ENCODE measurements around the gene RBCK1.

Gene RBCK1

DNA sequence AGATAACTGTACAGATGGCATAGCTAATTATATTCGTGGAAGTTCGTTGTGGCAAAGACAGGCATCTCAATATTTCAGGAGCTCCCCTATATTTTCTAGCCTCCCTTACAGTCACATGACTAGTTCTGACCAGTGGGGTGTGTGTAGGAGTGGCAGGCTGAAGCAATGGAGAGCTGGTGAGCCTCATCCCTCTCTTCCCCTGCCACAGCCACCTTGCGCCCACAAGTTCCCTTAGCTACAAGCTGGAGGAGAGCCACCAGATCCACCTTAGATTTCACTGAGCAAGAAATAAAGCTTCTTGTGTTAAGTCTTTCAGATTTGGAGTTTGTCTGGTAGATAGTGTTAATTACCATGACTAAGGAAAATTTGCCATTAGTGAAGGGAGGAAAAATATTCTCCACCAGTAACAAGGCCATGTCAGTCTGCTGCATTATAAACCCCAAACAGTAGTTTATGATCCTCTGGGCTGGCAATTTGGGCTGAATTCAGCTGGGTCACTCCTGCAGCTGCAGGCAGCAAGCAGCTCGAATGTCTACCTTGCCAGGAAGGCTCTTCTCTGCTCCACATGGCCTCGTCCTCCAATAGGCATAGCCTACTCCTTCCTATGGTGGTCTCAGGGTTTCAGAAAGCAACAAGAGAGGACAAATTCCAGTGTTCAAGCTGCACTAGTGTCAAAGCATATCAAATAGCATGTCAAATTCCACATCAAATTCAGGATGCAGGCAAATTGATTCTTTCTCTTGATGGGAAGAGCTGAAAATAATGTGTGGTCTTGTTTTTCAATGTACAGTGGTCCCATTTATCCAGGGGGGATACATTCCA, 7.4 kb upstream of the RBCK1 start:
- DNase-seq, result peak; percentile 15

DNA sequence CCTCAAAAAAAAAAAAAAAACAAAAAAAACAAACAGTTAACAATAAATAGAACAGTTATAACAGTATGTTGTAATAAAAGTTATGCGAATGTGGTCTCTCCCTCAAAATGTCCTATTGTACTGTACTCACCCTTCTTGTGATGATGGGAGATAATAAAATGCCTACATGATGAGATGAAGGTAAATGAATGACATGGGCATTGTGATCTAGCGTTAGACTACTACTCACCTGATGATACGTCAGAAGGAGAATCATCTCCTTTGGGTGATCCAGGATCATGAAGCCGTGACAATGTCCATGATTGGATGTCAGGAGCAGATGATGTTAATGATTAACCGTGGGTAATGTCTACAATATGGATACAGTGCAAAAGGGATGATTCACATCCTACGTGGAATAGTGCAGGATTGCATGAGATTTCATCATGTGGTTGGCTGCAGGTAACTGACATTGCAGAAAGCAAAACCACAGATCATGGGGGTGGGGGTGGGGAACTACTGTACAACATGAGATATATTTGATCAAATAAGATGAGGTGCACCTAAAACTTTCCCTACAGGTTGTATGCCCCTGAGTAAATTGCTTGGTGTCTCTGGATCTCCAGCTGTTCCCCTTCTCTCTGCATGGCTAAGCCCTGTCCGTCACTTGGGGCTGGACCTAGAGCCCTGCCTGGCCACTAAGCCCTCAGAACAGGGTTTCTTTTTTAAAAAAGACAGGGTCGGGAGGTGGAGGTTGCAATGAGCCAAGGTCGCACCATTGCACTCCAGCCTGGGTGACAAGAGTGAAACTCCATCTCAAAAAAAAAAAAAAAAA, 6.2 kb upstream of the RBCK1 start:
- no peak for DNase-seq

DNA sequence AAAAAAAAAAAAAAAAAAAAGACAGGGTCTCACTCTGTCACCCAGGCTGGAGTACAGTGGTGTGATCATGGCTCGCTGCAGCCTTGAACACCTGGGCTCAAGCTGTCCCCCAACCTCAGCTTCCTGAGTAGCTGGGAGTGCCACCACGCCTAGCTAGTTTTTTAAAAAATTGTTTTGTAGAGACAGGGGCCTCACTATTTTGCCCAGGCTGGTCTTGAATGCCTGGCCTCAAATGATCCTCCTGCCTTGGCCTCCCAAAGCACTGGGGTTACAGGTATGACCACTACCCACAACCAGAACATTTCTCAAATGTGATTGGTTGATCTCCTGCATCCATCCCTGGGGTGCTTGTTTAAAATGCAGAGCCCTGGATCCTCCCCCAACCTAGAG, 5.6 kb upstream of the RBCK1 start:
- no peak for DNase-seq

DNA sequence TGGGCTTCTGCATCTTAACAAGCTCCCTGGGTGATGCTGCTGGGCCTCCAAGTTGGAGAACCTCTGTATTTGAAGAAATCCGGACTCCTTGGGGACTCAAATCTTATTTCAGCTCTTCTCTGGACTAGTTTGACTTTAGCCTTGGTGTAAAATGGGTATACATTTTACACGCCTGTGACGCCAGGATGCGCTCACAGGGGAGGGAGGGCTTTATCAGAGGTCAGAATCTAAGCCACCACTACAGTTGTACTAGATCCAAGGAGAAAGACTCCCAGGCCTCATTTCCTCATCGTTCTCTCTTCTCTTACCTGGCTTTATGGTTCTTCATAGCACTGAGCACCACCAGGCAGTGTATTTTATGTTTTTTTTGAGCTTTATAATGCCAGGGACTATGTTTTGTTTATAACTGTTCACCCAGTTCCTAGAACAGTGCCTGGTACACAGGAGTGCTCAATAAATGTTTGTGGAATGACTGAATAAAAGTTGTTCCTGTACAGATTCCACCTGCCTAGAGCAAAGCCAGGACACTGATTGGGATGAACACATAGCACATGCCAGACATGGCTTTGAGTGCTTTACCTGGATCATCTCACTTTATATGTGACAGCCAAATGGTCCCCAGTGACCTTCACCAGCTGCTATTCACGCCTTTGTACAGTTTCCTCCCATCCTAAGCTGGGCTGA, 5.1 kb upstream of the RBCK1 start:
- DNase-seq, result no peak

DNA sequence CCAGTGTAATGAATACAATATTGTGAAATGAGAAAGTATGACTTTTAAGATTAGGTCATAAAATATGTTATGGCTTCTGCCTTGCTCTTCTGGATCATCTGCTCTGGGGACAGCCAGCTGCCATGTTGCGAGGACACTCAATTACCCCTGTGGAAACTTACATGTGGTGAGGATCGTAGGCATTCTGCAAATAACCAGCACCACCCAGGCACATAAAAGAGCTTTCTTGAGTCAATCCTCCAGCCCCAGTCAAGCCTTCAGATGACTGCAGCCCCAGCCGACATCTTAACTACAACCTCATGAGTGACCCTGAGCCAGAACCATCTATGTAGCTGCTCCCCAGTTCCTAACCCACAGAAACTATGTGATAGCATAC, 4.5 kb upstream of the RBCK1 start:
- DNase-seq, result no peak

DNA sequence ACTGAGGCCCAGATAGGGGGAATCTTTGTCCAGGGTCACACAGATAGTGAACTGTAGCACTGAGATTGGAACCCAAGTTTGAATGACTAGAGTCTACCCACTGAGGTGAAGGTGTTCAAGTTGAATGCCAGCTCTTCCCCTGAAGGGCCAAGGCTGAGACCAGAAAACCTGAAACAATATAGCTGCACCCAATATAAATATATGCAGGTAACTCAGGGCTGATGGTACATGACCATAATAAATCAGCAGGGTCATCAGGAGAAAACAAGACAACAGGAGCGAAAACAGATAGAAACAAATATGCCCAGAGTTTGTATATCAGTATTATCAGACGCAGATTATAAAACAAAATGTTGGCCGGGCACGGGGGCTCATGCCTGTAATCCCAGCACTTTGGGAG, 4.0 kb upstream of the RBCK1 start:
- DNase-seq, result no peak

DNA sequence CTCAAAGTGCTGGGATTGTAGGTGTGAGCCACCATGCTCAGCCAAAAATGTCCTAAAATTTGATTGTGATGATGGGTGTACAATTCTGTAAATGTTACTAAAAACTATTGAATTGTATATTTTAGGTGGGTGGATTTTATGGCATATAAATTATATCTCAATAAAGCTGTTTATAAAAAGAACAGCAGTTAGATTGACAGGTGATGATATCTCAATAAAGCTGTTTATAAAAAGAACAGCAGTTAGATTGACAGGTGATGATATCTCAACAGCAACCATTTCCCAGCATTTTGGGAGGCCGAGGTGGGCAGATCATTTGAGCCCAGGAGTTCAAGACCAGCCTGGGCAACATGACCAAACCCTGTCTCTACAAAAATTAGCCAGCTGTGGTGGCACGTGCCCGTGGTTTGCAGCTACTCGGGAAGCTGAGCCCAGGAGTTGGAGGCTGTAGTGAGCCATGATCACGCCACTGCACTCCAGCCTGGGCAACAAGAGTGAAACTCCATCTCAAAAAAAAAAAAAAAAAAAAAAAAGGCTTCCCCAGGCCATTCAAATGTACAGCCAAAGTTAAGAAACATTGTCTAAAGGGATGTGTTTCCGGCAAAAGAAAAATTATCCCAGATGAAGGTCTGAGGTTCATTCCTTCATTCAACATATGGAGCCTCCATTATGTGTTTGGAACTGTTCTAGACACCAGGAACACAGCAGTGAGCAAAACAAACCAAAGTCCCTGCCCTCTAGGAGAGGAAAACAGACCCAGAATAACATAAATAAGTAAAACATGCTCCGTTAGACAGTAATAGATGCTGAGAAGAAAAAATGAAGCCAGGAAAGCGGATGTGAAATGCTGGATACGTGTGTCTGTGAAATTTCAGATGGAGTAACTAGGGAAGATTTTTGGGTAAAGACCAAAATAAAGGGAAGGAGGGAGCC, 1.6 kb upstream of the RBCK1 start:
- DNase-seq, result no peak

DNA sequence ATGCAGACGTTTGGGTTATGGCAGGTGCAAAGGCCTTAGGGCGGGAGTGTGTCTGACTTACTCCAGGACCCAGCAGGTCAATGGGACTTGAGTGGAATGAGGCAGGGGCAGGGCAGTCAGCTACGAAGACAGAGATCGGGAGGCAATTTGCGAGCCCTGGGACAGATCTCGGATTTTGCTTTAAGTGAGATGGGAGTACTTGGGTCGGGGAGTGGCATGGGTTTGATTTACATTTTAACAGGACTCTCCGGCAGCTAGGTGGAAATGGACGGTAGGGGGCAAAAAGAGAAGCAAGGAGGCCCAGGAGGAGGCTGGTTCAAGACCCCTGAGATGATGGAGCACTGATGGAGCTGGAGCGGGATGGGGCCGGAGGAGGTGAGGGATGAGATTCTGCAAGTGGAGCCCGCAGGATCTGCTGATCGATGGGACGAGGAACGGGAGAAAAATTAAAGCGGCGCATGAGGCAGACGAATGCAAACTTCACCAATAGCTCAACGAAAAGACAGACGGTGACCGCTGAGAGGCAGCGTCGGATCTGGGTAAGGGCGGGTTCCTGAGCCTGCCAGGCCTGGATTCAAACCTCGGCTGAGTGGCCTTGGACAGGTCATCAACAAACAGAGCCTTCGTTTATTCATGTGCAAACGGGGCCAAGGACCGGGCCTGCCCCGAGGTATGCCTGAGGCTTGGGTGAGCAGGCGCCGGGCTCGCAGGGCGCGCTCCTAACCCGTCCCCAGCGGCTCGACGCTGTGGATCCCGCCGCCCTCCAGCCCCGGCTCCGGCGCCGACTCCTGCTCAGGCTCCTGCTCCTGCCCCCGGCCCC, 756 bp upstream of the RBCK1 start:
- DNase-seq, result peak; percentile 58

DNA sequence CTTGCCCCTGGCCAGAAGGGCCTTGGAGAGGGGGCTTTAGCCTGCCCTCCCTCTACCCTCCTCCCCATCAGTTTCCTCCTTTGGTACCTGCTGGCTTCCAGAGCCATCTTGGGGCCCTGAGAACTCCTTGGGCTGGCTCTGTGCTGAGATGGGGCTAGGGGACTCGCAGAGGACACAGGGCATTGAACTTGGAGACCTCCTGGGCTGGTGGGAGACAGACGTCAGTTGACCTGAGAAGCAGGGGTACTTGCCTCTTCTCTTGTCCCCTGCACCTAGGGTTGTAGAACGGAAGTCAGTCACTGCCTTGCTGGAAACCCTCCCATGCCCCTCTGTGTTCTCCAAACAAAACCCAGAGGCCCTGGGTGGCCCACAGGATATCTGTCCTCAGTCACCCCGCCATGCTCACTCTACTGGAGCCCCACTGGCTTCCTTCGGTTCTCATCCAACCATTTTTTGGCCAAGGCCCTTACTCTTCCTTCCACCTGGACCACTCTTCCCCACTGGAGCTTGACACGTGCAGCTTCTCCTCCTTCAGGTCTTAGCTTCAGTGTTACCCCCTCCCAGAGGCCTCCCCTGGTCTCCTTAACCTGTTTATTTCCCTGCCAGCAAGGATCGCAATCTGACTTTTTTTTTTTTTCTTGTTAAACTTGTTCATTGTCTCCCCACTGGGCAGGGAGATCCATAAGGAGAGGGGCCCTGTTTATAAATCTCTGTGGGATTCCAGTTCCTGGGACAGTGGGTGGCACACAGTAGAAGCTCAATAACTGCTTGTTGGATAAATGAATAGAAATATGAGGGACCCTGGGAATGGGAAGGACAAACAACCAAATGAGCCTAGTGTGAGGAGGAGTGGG, 971 bp downstream of the RBCK1 start:
- DNase-seq, result no peak

DNA sequence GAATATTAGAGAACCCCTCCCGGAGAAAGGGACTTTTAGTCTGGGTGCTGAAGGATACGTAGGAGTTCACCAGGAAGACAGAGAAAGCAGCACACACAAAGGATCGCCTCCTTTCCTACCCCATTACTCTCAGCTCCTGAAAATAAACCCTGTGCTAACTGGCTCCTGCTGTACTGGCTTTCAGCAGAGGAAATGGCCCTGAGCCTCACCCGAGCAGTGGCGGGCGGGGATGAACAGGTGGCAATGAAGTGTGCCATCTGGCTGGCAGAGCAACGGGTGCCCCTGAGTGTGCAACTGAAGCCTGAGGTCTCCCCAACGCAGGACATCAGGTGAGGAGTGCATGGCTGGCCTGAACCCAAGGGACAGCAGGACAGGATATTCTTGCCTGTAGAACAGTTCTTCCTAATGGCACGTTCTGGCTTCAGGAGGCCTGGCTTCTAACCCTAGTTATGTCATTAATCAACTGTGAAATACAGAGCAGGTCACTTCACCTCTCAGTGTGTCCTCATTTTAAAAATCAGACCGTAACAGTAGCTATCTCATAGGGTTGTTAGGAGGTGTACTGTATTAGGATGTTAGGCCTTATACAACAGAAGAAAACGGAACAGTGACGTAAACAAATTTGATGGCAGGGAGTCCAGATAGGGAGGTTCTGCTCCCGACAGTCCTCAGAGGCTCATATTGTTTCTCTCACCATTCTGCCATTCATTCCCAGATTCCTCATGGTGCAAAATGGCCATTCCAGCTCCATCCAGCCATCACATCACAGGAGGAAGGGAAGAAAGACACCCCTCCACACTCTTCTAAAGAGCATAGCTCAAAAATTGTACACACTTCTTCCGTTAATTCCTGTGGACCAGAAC, 1.8 kb downstream of the RBCK1 start:
- no peak for DNase-seq

DNA sequence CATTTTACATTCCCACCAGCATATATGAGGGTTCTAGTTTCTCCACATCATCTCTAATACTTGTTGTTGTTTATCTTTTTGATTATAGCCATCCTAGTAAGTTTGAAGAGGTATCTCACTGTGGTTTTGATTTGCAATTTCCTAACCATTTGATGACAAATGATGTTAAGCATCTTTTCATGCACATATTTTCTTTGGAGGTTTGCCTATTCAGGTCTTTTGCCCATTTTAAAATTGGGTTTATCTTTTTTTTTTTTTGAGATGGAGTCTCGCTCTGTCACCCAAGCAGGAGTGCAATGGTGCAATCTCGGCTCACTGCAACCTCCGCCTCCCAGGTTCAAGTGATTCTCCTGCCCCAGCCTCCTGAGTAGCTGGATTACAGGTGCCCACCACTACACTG, 4.0 kb downstream of the RBCK1 start:
- no peak for DNase-seq

DNA sequence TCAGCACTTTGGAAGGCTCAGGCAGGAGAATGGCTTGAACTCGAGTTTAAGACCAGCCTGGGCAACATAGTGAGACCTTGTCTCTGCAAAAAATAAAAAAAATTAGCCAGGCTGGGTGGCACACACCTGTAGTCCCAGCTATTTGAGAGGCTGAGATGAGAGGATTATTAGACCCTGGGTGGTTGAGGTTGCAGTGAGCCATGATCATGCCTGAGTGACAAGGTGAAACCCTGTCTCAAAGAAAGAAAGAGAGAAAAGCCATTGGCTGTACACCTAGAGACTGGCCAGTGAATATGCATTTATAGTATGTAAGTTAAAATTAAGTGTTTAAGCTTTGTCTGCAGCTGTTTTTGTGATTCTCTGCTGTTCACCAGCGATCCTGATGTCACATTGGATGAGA, 6.1 kb downstream of the RBCK1 start:
- DNase-seq, result no peak

DNA sequence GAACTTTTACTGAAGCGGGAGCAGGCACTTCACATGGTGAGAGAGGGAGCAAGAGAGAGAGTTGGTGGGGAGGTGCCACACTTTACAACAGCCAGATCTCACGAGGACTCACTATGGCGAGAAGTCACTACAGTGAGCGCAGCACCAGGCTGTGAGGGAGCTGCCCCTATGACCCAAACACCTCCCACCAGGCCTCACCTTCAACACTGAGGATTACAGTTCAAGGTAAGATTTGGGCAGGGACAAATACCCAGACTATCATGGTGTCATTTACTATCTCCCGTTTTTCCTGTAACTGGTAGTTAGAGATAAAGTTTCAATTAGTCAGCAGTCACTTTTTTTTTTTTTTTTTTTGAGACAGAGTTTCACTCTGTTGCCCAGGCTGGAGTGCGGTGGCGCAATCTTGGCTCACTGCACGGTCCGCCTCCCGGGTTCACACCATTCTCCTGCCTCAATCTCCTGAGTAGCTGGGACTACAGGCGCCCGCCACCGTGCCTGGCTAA, 7.8 kb downstream of the RBCK1 start:
- no peak for DNase-seq

DNA sequence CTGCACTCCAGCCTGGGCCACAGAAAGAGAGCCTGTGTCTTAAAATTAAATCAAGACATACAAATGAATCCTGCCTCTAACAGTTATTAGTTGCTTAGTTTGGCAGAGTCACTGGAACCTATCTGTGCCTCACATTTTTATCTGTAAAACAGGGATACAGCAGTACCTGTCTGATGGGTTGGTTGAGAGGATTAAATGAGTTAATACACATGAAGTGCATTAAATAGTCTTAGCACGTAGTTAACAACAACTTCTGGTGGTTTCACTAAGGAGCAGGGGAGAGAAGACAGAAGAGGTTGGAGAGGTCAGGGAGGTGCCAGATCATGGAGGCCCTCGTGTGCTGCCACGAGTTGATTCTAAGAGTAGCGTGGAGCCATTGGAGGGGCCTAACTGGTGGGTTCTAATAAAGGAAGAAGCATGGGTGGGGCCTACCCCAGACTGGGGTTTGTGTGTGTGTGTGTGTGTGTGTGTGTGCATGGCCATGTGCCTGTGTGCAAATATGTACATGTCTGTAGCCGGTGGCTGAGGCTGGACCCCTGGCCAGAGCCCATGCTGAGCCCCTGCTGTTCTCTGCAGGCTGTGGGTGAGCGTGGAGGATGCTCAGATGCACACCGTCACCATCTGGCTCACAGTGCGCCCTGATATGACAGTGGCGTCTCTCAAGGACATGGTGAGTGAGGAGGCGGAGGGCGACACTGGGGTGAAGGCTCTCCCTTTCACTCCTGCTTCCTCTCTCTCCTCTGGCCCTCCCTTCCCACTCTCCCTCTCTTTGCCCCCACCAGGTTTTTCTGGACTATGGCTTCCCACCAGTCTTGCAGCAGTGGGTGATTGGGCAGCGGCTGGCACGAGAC, 9.1 kb downstream of the RBCK1 start:
- DNase-seq, result no peak

DNA sequence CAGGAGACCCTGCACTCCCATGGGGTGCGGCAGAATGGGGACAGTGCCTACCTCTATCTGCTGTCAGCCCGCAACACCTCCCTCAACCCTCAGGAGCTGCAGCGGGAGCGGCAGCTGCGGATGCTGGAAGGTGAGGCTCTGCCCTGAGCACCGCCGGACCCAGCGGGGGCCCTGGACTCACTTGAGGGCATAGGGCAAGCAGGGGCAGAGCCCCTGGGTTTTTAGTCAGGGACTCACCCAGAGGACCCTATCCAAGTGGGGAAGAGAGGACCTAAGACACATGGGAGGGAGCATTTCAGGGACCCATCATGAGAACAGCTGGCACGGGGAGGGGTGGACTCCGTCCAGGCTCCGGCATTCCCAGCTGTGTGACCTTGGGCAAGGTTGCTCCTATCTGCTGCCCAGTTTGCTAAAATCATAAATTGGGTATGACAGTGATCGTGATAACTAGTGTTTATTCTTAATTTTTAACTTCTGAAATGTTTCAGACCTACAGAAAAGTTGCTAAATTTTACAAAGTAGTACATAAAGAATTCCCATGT, 9.8 kb downstream of the RBCK1 start:
- no peak for DNase-seq

DNA sequence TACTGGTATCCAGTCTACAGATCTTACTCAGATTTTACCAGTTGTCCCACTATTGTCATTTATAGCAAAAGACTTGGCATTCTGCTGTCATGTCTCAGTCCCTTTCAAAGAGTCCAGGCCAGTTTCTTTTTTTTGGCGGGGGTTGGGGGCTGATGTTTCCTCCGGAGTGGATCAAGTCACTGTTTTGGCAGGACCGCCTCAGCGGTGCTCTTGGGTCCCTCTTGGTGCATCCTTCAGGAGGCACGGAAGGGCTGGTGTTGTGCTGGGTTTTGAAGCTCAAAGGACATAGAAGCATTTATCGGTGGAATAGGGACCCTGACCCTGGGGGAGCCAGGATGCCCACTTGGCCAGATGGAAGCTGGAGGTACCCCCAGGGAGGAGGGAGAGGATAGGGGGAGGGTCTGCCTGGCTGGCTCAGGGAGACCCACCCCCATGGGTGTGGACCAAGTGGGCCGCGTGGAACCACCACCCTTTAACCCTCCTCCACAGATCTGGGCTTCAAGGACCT, 10.8 kb downstream of the RBCK1 start:
- DNase-seq, result no peak

DNA sequence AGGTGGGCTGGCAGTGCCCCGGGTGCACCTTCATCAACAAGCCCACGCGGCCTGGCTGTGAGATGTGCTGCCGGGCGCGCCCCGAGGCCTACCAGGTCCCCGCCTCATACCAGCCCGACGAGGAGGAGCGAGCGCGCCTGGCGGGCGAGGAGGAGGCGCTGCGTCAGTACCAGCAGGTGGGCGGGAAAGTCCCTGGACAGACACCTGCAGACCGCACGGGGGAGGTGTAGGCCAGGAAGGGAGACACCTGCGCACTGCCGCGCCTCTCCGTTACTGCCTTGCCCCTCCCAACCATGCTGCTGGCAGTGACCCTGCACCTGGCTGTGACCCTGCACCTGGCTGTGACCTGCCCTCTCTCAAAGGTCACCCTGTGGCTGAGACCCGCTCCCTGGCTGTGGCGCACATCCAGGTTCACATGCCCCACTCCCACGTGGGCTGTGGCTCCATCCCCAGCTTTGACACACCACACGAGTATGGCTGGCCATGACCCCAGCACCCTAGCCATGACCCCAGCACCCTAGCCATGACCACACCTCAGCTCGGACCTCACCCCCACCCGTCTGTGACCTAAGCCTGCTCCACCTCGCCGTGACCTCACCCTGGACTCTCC, 11.6 kb downstream of the RBCK1 start:
- no peak for DNase-seq

Measured in inflammatory macrophage treated with lipopolysaccharide for 4 hours (primary cell).